ENCODE results near the gene SH2D1B. TPM values are rescaled to one million over a fixed set of nuclear protein-coding genes. Genes with fewer than 3 reads are reported as not detected.

Gene SH2D1B
- total and polyA plus RNA-seq, 2 experiments from 2014 or later = not detected

DNA sequence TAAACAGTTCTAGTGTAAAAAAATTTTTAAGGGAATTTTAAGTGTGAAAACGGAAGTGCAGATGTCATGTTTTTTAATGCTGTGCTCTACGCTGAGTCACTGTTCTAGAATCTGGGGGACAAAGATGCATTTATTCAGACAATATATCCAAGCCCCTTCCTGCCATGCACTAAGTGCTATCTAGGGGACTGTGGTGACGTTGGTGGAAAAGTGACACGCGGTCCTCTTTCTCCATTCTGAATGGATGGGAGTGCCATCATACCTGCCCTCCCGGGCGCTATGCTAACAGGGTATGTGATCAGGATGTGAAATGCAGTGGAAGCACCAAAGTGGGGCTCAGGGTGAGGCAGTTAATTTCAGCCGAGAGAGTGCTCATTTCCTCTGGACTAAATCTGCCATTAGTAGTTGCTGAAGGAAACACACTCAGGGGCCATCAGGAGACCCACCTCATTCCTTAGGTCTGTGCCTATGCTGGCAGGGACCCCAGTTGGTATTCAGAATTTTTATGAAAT is 23.8 kb downstream of the SH2D1B start:
- H4K20me1 ChIP-seq (ENCODE audit: insufficient read depth, poor library complexity, severe bottlenecking) = no peaks in the 10 kb centered on the region
- no peak overlapping the region for H2AFZ ChIP-seq
- TF ChIP-seq, protein P1, sequence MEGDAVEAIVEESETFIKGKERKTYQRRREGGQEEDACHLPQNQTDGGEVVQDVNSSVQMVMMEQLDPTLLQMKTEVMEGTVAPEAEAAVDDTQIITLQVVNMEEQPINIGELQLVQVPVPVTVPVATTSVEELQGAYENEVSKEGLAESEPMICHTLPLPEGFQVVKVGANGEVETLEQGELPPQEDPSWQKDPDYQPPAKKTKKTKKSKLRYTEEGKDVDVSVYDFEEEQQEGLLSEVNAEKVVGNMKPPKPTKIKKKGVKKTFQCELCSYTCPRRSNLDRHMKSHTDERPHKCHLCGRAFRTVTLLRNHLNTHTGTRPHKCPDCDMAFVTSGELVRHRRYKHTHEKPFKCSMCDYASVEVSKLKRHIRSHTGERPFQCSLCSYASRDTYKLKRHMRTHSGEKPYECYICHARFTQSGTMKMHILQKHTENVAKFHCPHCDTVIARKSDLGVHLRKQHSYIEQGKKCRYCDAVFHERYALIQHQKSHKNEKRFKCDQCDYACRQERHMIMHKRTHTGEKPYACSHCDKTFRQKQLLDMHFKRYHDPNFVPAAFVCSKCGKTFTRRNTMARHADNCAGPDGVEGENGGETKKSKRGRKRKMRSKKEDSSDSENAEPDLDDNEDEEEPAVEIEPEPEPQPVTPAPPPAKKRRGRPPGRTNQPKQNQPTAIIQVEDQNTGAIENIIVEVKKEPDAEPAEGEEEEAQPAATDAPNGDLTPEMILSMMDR (IDR thresholded peaks at IDR 0.05; ENCODE audit: poor library complexity) = no peak
- H3K27me3 ChIP-seq = no peaks in the 10 kb centered on the region
- no peak for DNase-seq (ENCODE audit: low spot score)
- no peaks in the 10 kb centered on the region for H3K36me3 ChIP-seq (replicated peaks; ENCODE audit: insufficient read depth, low read depth)
- H3K4me3 ChIP-seq = no peak overlapping the region
- H3K9me3 ChIP-seq (ENCODE audit: low read depth) = no peaks in the 10 kb centered on the region
- peak overlapping the region; percentile 53 for H3K27ac ChIP-seq
- WGBS (ENCODE audit: low lambda C conversion rate, missing lambda C conversion rate) = 95% methylated on average over 8 of the region's 8 CpGs
- H3K9me2 ChIP-seq (replicated peaks; ENCODE audit: insufficient read depth) = no peaks in the 10 kb centered on the region
- no peaks in the 10 kb centered on the region for H3K79me2 ChIP-seq
- no peak overlapping the region for H3K4me2 ChIP-seq
- H3K4me1 ChIP-seq (ENCODE audit: insufficient read depth) = peaks cover 15% of the 10 kb centered on the region

DNA sequence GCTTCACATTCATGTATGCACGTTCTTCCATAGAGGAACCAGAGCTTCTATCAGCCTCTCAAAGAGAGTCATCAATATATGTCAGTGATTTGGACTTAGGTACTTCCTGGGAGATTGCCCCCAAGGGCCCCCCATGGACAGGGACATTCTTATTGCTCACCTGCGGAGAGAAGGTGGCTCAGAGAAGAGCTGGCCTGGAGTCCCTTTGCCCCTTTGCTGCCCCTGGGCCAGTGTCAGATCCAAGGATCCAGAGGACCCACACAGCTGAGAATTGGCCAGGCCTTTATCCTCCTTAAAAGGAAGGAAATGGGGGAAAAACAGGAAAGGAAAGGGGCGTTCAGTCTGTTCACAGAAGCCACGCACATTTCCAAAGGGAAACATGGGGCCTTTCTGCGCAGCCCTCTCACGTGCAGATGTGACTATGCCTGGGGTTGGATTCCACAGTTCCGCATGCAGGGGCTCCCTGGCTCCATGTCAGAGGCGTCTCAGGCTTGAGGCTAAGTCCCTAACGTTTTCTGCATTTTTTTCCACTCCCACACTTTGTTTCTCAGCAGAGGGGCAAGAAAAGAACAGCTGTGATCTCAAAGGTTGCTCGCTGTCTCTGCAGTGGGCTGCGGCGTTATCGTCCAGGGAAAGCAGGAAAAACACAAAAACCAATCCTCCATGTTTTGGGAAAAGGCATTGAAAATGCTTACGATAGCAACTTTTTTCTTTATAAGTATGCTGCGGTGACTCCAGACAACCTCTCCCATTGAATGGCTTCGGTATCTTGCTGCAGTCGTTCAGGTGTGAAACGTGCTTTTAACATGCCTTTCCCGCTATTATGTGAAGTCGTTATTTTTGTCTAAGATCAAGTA is 24.5 kb downstream of the SH2D1B start:
- 88% methylated on average over 20 of the region's 20 CpGs for WGBS (ENCODE audit: low lambda C conversion rate, missing lambda C conversion rate)
- no peaks in the 10 kb centered on the region for H3K36me3 ChIP-seq (replicated peaks; ENCODE audit: insufficient read depth, low read depth)
- H3K27me3 ChIP-seq = no peaks in the 10 kb centered on the region
- H3K9me2 ChIP-seq (replicated peaks; ENCODE audit: insufficient read depth) = no peaks in the 10 kb centered on the region
- no peak overlapping the region for H2AFZ ChIP-seq
- H4K20me1 ChIP-seq (ENCODE audit: insufficient read depth, poor library complexity, severe bottlenecking) = no peaks in the 10 kb centered on the region
- no peak for DNase-seq (ENCODE audit: low spot score)
- H3K4me3 ChIP-seq = no peak overlapping the region
- TF ChIP-seq EZH2phosphoT487 (IDR thresholded peaks at IDR 0.05; ENCODE audit: low read depth, severe bottlenecking, unreplicated experiment) (no peak), EZH2 (IDR thresholded peaks at IDR 0.05; ENCODE audit: borderline replicate concordance) (no peak)
- TF ChIP-seq, protein P1 (IDR thresholded peaks at IDR 0.05; ENCODE audit: poor library complexity) = no peak
- no peaks in the 10 kb centered on the region for H3K9me3 ChIP-seq (ENCODE audit: low read depth)
- H3K79me2 ChIP-seq = no peaks in the 10 kb centered on the region
- H3K4me2 ChIP-seq = no peak overlapping the region
- no peak overlapping the region for H3K27ac ChIP-seq
- H3K4me1 ChIP-seq (ENCODE audit: insufficient read depth) = peaks cover 21% of the 10 kb centered on the region

DNA sequence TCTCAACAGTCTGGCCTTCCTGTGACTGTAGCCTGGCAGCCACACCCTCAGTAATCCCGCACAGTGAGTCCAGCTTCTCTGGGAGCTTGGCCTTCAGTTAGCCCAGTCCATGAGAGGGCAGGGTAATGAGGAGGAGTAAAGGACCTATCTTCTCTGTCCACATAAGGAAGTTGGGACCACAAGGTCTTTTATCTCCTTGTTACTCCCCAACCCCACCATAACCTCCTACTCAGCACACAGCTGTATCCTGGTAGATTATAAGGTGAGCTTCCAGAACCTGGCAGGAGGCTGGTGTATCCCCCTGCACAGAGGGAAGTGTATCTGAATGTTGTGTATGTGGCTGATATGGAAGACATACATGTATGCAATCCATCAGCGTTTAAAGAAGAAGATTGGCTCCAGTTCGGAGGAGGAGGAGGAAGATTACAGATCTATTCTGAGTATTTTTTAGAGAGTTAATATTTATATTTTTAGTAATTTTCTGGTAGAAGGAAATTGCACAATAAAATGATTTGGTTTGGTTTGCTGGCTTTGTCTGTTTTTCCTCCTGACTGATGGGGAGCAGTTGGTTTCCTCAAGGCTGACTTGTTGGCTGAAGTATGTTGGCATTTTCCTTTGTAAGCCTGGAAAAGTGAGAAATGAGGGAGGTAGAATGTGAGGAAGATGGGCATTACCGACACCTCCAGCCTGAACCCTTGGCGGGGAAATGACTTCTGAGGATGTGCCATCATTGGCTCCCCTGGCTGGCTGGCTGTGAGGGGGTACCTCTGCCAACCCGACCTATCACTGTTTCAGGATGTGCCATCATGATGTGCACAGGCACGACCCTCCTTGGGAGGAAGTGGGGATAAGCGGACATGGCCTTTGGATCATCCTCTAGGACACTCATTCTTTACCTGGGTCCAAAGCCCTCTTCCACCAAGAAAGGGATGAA is 25.4 kb downstream of the SH2D1B start:
- Histone ChIP-seq H3K4me1 (ENCODE audit: insufficient read depth) (peaks cover 29% of the 10 kb centered on the region), H3K27ac (no peak overlapping the region), H3K36me3 (replicated peaks; ENCODE audit: insufficient read depth, low read depth) (no peaks in the 10 kb centered on the region), H2AFZ (no peak overlapping the region), H3K27me3 (no peaks in the 10 kb centered on the region), H4K20me1 (ENCODE audit: insufficient read depth, poor library complexity, severe bottlenecking) (no peaks in the 10 kb centered on the region), H3K4me3 (no peak overlapping the region), H3K79me2 (no peaks in the 10 kb centered on the region), H3K9me2 (replicated peaks; ENCODE audit: insufficient read depth) (no peaks in the 10 kb centered on the region), H3K4me2 (no peak overlapping the region), H3K9me3 (ENCODE audit: low read depth) (no peaks in the 10 kb centered on the region)
- TF ChIP-seq EZH2phosphoT487 (IDR thresholded peaks at IDR 0.05; ENCODE audit: low read depth, severe bottlenecking, unreplicated experiment) (no peak), EZH2 (IDR thresholded peaks at IDR 0.05; ENCODE audit: borderline replicate concordance) (no peak)
- WGBS (ENCODE audit: low lambda C conversion rate, missing lambda C conversion rate) = 88% methylated on average over 8 of the region's 8 CpGs
- DNase-seq (ENCODE audit: low spot score) = no peak

Measured in hepatocyte (in vitro differentiated cells).